ENCODE results near the gene FAM200A.

DNA sequence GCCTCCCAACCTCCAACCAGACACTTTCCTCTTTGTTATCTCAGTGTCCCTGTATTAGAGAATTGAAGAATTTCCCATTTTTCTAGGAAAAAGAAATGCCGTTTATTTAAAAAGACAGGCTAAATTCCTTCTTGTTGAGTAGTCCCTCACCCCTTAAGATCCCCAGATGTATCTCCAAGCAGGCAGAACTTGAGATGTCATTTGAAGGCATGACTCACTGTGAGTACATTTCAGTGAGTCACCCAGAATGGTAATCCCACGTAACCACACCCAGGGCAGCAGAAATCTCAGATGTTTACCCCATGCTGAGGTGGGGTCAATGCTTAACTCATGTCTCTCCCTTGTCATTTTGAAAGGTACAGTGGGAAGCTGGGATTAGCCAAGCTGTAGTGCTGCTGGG lies 10.9 kb upstream of the FAM200A start:
- TF ChIP-seq, protein P1, sequence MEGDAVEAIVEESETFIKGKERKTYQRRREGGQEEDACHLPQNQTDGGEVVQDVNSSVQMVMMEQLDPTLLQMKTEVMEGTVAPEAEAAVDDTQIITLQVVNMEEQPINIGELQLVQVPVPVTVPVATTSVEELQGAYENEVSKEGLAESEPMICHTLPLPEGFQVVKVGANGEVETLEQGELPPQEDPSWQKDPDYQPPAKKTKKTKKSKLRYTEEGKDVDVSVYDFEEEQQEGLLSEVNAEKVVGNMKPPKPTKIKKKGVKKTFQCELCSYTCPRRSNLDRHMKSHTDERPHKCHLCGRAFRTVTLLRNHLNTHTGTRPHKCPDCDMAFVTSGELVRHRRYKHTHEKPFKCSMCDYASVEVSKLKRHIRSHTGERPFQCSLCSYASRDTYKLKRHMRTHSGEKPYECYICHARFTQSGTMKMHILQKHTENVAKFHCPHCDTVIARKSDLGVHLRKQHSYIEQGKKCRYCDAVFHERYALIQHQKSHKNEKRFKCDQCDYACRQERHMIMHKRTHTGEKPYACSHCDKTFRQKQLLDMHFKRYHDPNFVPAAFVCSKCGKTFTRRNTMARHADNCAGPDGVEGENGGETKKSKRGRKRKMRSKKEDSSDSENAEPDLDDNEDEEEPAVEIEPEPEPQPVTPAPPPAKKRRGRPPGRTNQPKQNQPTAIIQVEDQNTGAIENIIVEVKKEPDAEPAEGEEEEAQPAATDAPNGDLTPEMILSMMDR (IDR thresholded peaks at IDR 0.05; ENCODE audit: control extremely low read depth in 1 of 3, insufficient read depth in 1 of 3, low read depth in 1 of 3, low read length in 3 of 3), result no peak
- TF ChIP-seq SP1 (IDR thresholded peaks at IDR 0.05; ENCODE audit: low read depth, low read length), result no peak
- no peak for TF ChIP-seq E2F6 (IDR thresholded peaks at IDR 0.05)
- TF ChIP-seq RAD21 (IDR thresholded peaks at IDR 0.05 in 1 of 2, conservative IDR thresholded peaks at IDR 0.05 in 1 of 2; ENCODE audit: low read depth in 2 of 2, low read length in 2 of 2), result no peak
- TF ChIP-seq POLR2A (IDR thresholded peaks at IDR 0.05; ENCODE audit: control extremely low read depth in 1 of 2, low read depth in 2 of 2, low read length in 2 of 2), result no peak
- TF ChIP-seq SRF (IDR thresholded peaks at IDR 0.05; ENCODE audit: low read depth, low read length), result no peak
- no peak for TF ChIP-seq JUN (IDR thresholded peaks at IDR 0.05; ENCODE audit: low read depth, low read length)
- TF ChIP-seq GABPA (IDR thresholded peaks at IDR 0.05; ENCODE audit: borderline replicate concordance, insufficient read depth, low read length), result no peak
- TF ChIP-seq ZNF274 (IDR thresholded peaks at IDR 0.05; ENCODE audit: borderline replicate concordance, extremely low read depth, low read length), result no peak
- no peak for TF ChIP-seq POLR2AphosphoS5 (IDR thresholded peaks at IDR 0.05; ENCODE audit: low read depth, low read length)
- no peak for TF ChIP-seq PHF8 (conservative IDR thresholded peaks at IDR 0.05; ENCODE audit: low read depth, low read length)
- no peak for TF ChIP-seq CREB1 (IDR thresholded peaks at IDR 0.05)
- TF ChIP-seq RXRA (IDR thresholded peaks at IDR 0.05; ENCODE audit: insufficient read depth, low read depth, low read length), result no peak

Data from H1 (cell line).